Nucleus accumbens (tissue), 56 donors: ENCODE results near the gene COX8A.

ENCODE experiments used
- DNase-seq, 56 donors: peaks; one replicate each; lab custom pipeline; 2025; lab: John Stamatoyannopoulos, UW

The COX8A gene

DNA sequence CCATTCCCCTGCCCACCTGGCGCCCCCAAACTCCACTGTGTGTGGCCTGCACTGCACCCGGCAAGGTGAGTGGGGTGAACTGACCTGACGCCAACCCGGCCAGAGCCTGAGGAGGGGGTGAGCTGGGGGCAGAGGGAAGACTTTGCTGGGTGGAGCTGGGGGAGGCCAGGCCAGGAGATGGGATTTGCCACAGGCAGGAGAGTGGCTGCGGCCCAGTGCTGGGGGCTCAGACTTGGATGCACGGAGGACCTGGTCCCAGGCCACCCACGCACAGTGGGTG, 43.5 kb downstream of the COX8A start:
- DNase-seq, result no peak

DNA sequence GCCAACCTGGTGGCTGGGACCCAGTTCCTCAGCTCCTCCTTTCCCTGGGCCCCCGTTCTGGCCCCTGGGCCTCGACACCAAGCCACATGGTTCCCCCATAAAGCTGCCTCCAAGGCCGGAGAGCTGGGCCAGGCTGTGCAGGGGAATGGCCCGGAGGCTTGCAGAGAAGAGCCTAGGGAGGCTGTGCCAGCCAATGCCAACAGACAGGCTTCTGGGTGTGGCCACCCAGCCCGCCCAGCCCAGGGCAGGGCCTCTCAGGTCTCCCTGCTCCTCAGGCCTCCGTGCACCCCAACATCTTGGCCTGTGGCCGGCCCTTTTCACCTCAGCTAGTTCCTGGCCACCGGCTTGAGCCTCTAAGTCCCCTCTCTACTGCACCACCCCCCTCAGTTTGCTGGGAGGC, 43.9 kb downstream of the COX8A start:
- DNase-seq, result no peak

DNA sequence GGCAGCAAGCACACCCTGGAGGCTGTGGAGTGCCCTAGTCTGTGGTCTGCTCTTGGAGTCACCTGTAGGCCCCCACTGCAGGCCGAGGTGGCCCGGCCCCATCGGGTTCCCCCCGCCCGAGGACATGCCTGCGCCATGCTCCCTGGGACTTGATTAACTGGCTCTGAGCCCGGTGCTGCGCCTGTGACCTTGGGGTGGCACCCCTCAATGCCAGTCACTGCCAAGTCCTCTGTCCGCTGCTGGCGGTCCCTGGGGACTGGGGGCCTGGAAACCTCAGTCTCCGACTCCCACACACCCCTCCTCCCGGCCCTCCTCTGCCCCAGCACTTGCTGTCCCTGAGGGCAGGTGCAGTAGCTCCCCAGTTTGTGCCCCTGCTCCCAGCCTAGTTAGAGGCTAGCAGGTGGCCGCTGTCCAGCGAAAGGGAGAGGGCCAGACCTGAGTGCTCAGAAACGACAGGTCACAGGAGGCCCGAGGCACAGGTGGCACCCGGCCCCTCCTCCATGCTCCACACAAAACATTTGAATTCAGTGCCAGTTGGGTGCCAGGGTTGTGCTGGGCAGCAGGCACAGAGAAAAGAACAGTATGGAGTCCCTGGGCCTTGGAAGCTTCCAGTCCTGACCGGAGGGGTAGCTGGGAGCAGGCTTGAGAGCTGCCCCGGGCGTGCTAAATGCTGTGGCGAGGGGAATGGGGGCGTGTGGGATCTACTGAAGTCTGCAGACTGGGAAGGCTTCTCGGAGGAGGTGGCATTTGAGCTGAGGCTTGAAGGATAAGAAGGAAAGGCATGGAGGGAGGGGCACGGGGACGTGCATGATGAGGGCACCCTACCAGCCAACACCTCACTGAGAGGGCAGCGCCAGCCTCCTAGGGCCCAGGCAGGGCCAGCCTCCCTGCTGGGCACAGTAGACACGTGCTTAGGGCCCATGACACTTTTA, 45.0 kb downstream of the COX8A start:
- no peak for DNase-seq

DNA sequence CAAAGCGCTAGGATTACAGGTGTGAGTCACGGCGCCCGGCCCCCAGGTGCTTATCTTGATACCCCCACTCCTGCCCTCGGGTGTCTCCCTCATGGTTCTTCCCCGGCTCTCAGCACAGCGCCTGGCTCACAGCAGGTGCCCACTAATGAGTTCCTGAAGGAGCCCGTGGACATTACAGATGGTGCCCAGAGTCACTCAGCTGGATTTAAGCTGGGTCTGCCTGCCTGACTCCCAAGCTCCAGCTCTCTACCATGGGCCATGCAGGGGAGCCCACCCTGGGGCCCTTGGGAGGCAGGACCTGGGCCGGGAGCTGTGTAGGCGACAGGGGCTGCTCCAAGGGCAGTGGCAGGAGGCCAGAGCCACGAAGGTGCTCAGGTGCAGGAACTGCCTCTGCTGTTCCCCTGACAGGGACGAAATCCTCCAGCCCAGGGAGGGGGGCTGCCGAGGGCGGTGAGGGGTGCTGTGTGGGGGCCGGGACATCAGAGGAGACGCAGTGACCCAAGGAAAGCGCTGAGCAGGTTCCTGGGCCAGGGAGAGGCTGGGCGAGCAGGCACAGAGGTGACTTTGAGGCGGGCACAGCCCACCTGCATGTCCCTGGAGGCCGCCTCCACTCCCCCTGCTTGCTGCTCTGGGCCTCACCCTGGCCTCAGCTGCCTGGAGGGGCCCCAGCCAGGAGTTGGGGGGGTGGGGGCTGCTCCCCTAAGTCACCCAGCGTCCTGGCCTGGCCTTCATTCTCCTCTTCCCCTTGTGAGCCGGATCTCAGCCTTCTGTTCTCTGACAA, 46.7 kb downstream of the COX8A start:
- no peak for DNase-seq

DNA sequence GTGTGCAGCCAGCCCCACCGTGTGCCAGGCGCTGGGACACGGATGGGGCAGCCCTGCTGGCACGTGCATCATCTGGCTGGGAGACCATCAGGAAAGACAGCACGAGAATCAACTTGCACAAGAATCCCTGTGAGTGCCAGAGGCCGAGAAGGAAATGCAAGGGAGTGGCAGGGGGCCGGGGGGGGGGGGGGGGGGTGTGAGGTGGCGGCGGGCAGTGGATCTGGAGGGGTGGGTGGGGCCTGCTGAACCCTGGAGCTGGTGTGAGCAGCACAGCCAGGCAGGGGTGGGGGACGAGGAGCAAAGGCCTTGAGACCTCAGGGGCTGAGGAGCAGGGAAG, 47.3 kb downstream of the COX8A start:
- no peak for DNase-seq

DNA sequence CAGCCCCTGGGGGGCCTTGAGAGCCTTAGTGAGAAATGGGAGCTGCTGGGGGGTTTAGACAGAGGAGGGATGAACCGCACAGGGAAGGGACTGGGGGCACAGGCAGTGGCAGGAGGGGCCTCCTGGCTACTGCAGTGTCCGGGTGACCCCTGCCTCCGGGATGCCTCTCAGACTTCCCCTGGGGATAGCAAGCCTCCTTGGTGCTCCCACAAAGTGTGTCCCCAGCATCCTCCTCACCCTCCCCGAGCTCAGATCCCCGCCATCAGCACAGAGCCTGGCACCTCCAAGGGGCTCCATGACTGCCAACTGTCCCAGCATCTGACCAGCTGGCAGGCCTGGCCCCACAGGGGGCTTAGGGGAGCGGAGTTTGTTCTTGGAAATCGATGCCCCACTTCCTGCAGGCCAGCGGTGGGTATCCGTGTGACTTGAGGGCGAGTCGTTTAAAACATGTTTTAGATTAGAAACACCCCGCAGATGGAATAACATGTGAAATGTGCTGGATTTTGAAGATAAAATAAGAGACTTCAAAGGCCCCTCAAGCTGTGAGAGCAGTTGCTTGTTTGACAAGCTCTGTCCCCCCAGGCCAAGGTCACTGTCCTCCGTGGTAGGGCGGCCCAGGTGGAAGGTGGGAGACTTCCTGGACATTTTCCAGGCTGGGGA, 47.8 kb downstream of the COX8A start:
- DNase-seq, result no peak

DNA sequence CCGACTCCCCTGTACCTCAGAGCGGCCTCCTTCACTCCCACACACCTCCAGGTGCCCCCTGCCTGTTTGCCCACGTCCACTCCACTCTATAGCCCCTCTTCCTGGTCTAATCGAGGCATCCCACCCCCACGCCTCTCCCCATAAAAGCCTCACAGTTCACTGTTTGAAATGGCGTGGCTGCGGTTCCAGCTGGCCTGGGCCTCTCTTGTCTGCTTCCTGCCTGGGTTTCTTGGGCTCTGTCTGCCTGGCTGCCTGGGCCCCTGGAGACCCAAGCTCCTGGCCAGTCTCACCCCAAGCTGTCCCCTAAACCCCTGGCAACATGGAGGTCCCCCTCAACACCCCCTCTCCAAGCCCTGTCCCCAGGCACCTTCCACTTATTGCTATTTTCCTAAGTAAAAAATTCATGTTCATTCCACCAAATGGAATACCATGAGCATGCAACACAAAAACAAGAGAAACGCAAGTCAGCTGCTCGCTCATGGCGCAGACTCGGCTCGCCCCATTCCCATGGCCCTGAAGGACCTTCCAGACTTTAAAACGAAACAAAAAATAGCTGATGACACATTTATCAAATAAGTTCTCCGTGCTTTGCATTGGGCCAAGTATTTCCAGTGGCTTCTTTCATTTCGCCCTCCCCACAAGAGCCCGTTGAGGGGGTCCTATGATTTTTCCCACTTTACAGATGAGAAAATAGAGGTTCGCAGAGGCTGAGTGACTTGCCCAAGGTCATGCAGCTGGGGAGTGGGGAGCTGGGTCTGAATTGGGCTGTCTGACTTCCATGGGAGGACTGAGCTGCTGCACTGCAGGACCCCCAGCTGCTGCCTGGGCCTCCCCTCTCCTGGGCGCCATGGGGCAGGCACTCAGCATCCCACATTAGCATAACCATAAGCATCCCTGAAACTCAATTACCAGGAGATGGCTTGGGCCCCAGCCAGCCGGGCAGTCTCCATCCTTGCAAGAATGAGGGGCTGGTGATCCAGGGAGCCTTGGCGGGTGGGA, 49.6 kb downstream of the COX8A start:
- DNase-seq, result no peak

DNA sequence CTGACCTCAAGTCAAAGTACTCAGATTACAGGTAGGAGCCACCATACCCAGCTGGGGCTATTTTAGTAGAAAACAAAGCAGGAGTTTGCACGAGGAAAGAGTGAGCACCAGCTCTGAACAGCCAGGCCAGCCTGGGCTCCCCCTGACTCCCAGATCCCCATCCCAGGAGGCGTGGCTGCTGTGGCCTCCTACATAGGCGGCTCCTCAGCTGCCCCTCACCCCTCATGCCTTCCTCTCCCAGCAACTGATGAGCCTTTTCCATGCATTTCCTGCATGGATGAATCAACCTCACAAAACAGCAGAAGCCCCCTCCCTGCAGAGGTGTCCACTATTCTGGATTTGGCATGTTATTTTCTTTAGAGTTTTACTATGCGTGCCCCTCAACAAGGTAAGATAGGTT, 50.8 kb downstream of the COX8A start:
- no peak for DNase-seq
